Activated T-helper 1 cell treated with Interleukin-2 at 50 U/mL for 16 hours (primary cell): ENCODE data around the gene SLC6A6.
"Not testable (repeated sequence)": the region's sequence is repeated elsewhere in the genome, so short reads cannot be mapped to it uniquely, and the experiment has no call there.

Experiments used
- DNase-seq: peaks from one replicate; pipeline ENCODE4 v3.0.0-alpha.2; 2020; ENCODE audit warnings: low read depth

Gene SLC6A6

GRCh38 chr3:14437705-14438104 lies 35.3 kb downstream of the SLC6A6 start:
- DNase-seq = not testable (repeated sequence)

- no peak for DNase-seq
Observed at GRCh38 chr3:14438262-14438661, 35.9 kb downstream of the SLC6A6 start.

- DNase-seq = no peak
Observed at GRCh38 chr3:14438929-14439328, 36.5 kb downstream of the SLC6A6 start.

- DNase-seq = no peak
Observed at GRCh38 chr3:14439501-14440167, 37.2 kb downstream of the SLC6A6 start.

GRCh38 chr3:14440168-14440518 lies 37.7 kb downstream of the SLC6A6 start:
- no peak for DNase-seq

- DNase-seq = no peak
Observed at GRCh38 chr3:14440531-14441239, 38.3 kb downstream of the SLC6A6 start.

GRCh38 chr3:14441240-14441919 lies 39.0 kb downstream of the SLC6A6 start:
- DNase-seq = no peak

- DNase-seq = no peak
Observed at GRCh38 chr3:14441920-14442300, 39.5 kb downstream of the SLC6A6 start.

- no peak for DNase-seq
Observed at GRCh38 chr3:14444380-14444779, 42.0 kb downstream of the SLC6A6 start.

- DNase-seq = no peak
Observed at GRCh38 chr3:14445773-14446172, 43.4 kb downstream of the SLC6A6 start.

GRCh38 chr3:14446988-14447570 lies 44.7 kb downstream of the SLC6A6 start:
- DNase-seq = no peak

- no peak for DNase-seq
Observed at GRCh38 chr3:14448063-14448462, 45.7 kb downstream of the SLC6A6 start.

- no peak for DNase-seq
Observed at GRCh38 chr3:14448756-14449727, 46.6 kb downstream of the SLC6A6 start.

- no peak for DNase-seq
Observed at GRCh38 chr3:14450506-14450905, 48.1 kb downstream of the SLC6A6 start.

GRCh38 chr3:14450922-14451606 lies 48.7 kb downstream of the SLC6A6 start:
- no peak for DNase-seq

- DNase-seq = no peak
Observed at GRCh38 chr3:14451844-14452739, 49.7 kb downstream of the SLC6A6 start.

- DNase-seq = no peak
Observed at GRCh38 chr3:14452740-14453710, 50.6 kb downstream of the SLC6A6 start.

- no peak for DNase-seq
Observed at GRCh38 chr3:14453876-14454638, 51.7 kb downstream of the SLC6A6 start.
